KMS-11 (cell line): ENCODE results near the gene IGF1.
A peak's percentile ranks its signal among the peaks of the same experiment; 100 is the strongest.

Source experiments
- H2AFZ ChIP-seq: fragments of 200-600 bp; sonication (generic); 2 replicates; pipeline ENCODE4 v1.6.1; 2016; ENCODE audit warnings: antibody characterized with exemption, mixed run types, low read depth
- H3K27ac ChIP-seq: fragments of 200-600 bp; sonication (generic); 2 replicates; pipeline ENCODE4 v1.6.1; 2016; ENCODE audit warnings: mild to moderate bottlenecking, mixed run types
- H3K27me3 ChIP-seq: fragments of 200-600 bp; sonication (generic); 2 replicates; pipeline ENCODE4 v1.6.1; 2017; ENCODE audit warnings: mild to moderate bottlenecking, low read depth, mixed run types, moderate library complexity; ENCODE audit not compliant: insufficient read depth
- H3K36me3 ChIP-seq: fragments of 200-600 bp; sonication (generic); 2 replicates; pipeline ENCODE4 v1.6.1; 2017; ENCODE audit warnings: mild to moderate bottlenecking, mixed run types; ENCODE audit not compliant: insufficient read depth
- H3K4me1 ChIP-seq: fragments of 200-600 bp; sonication (generic); 2 replicates; pipeline ENCODE4 v1.6.1; 2016; ENCODE audit warnings: mild to moderate bottlenecking, low read depth, mixed run types; ENCODE audit not compliant: poor library complexity, severe bottlenecking
- H3K4me2 ChIP-seq: fragments of 200-600 bp; sonication (generic); 2 replicates; pipeline ENCODE4 v1.7.0; 2016; ENCODE audit warnings: mild to moderate bottlenecking, mixed run types
- H3K4me3 ChIP-seq: fragments of 200-600 bp; sonication (generic); IDR thresholded peaks from 2 replicates; pipeline ENCODE4 v1.6.1; 2017; ENCODE audit warnings: low read depth, low read length, mixed read lengths; ENCODE audit not compliant: insufficient read depth
- H3K79me2 ChIP-seq: fragments of 200-600 bp; sonication (generic); 2 replicates; pipeline ENCODE4 v1.6.1; 2016; ENCODE audit warnings: low read depth, mixed run types; ENCODE audit not compliant: insufficient read depth
- H3K9ac ChIP-seq: fragments of 200-600 bp; sonication (generic); 2 replicates; pipeline ENCODE4 v1.6.1; 2016; ENCODE audit warnings: mild to moderate bottlenecking, mixed run types
- H4K20me1 ChIP-seq: fragments of 200-600 bp; sonication (generic); 2 replicates; pipeline ENCODE4 v1.6.1; 2016; ENCODE audit warnings: mild to moderate bottlenecking, mixed run types; ENCODE audit not compliant: insufficient read depth
- TF ChIP-seq, protein P1 (sequence below): fragments of 200-600 bp; sonication (generic); conservative IDR thresholded peaks from 2 replicates; pipeline ENCODE4 v1.6.1; 2017; ENCODE audit warnings: low read depth, mild to moderate bottlenecking, antibody characterized with exemption, low read length, moderate library complexity, mixed read lengths

Gene IGF1

DNA sequence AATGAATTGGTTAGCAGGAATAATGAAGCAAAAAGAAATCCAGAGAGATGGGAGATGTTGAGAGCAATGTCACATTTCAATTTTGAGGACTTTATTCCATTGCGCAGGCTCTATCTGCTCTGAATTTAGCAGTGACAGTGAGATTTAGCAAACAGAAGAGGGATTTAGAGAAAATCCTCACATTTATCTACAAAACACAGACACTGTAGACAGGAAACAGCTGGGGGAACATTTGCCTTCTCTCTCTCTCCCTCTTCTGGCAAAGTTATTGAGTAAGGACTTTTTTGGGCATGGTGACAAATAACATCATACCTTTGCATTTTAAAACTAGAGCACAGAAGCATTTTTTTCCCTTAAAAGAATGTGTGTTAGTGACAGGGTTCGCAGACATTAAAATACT, at the start of gene IGF1:
IGF1 (minus strand) TSS at position 158 of the 400 bp plus-strand sequence. CDS start 182 bp downstream, outside the sequence.
- Histone ChIP-seq H3K4me1 (peaks cover 78% of the 10 kb centered on the region), H3K27ac (peak within 1 kb of the TSS; percentile 75), H3K36me3 (no peaks in the 10 kb centered on the region), H3K9ac (peak within 1 kb of the TSS; percentile 57; the same call in 1 of the 2 replicates), H4K20me1 (no peaks in the 10 kb centered on the region), H3K27me3 (no peaks in the 10 kb centered on the region), H3K79me2 (no peaks in the 10 kb centered on the region), H3K4me2 (peak within 1 kb of the TSS; percentile 83), H2AFZ (peak within 1 kb of the TSS; percentile 72), H3K4me3 (no peak within 1 kb of the TSS)
- TF ChIP-seq, protein P1, sequence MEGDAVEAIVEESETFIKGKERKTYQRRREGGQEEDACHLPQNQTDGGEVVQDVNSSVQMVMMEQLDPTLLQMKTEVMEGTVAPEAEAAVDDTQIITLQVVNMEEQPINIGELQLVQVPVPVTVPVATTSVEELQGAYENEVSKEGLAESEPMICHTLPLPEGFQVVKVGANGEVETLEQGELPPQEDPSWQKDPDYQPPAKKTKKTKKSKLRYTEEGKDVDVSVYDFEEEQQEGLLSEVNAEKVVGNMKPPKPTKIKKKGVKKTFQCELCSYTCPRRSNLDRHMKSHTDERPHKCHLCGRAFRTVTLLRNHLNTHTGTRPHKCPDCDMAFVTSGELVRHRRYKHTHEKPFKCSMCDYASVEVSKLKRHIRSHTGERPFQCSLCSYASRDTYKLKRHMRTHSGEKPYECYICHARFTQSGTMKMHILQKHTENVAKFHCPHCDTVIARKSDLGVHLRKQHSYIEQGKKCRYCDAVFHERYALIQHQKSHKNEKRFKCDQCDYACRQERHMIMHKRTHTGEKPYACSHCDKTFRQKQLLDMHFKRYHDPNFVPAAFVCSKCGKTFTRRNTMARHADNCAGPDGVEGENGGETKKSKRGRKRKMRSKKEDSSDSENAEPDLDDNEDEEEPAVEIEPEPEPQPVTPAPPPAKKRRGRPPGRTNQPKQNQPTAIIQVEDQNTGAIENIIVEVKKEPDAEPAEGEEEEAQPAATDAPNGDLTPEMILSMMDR, result no peak

DNA sequence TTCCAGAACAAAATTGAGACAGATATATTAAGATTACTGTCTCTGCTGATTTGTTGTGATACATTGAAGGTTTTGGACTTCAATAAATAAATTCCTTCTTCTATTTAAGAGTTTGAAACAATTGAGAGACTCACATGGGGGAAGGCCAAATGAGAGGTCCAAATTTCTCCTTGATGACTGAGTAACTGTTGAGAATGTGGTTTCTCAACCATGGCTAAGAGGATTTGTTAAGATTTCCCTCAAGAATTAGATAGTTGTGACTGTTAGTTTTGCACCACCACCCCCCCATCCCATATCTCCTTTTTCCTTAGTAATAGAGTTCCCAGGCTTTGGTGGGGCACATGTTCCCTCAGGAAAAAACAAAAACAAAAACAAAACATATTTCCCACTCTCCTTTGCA, 47.7 kb upstream of the IGF1 start:
- no peaks in the 10 kb centered on the region for H4K20me1 ChIP-seq
- no peak overlapping the region for H3K9ac ChIP-seq
- TF ChIP-seq, protein P1, result no peak
- H3K36me3 ChIP-seq, result no peaks in the 10 kb centered on the region
- no peaks in the 10 kb centered on the region for H3K4me1 ChIP-seq
- no peak overlapping the region for H2AFZ ChIP-seq
- H3K4me2 ChIP-seq, result no peak overlapping the region
- no peak overlapping the region for H3K4me3 ChIP-seq
- no peaks in the 10 kb centered on the region for H3K79me2 ChIP-seq
- H3K27ac ChIP-seq, result no peak overlapping the region
- H3K27me3 ChIP-seq, result no peaks in the 10 kb centered on the region

DNA sequence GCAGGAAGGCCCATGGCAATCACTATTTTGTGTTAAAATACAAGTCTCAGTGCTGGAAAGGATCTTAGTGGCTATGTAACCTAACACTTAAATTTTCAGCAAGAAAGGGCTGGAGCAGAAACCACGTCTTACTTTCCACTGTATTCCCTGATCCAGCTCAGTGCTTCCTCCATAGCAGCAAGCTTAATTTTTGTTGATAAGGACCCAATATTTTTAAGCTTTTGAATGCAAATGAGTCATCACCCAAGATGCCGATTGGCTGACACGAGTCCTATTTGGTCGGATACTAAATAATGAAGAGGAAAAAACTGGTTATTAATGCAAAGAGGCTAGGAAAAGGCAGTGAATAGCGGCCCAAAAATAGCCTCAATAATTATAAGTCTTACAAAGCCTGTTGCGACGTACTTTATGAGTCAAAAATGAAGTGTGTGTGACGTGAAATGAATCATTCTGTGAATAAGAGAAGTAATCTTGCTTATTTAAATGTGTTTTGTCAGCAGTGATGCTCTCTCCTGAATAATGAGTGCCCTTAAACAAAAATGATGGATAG, 46.9 kb upstream of the IGF1 start:
- TF ChIP-seq, protein P1, result no peak
- Histone ChIP-seq H3K9ac (no peak overlapping the region), H4K20me1 (no peaks in the 10 kb centered on the region), H3K36me3 (no peaks in the 10 kb centered on the region), H3K79me2 (no peaks in the 10 kb centered on the region), H3K4me1 (no peaks in the 10 kb centered on the region), H3K27ac (no peak overlapping the region), H3K4me3 (no peak overlapping the region), H3K27me3 (no peaks in the 10 kb centered on the region), H2AFZ (no peak overlapping the region), H3K4me2 (no peak overlapping the region)

DNA sequence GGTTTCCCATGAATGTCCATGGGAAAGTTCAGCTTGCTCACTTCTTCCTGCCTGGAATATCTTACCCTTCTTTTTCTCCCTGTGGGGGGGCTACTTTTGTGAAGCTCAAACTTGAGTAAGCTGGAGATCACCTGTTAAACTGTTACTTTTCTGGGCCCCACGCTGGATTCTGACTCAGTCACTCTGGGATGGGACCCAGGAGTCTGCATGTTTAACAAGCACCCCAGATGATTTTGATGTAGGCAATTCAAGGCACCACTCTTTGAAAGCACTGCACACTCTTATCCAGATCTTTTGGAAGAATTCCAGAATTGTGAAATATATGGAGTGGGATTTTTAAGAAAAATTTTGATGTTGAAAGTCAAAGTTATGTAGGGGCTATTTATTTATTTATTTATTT, 46.3 kb upstream of the IGF1 start:
- Histone ChIP-seq H3K27me3 (no peaks in the 10 kb centered on the region), H3K4me2 (no peak overlapping the region), H2AFZ (no peak overlapping the region), H3K27ac (no peak overlapping the region), H3K79me2 (no peaks in the 10 kb centered on the region), H4K20me1 (no peaks in the 10 kb centered on the region), H3K9ac (no peak overlapping the region), H3K4me3 (no peak overlapping the region), H3K4me1 (peaks cover 2% of the 10 kb centered on the region), H3K36me3 (no peaks in the 10 kb centered on the region)
- TF ChIP-seq, protein P1, result no peak
